GM12864 (cell line): Measurements from ENCODE around the gene PPFIA1.
"Not testable (repeated sequence)": the region's sequence is repeated elsewhere in the genome, so short reads cannot be mapped to it uniquely, and the experiment has no call there.

Experiments used
- DNase-seq: peaks from one replicate; pipeline ENCODE4 v3.0.0-alpha.2; 2011; ENCODE audit warnings: low read depth
- H3K4me3 ChIP-seq: 2 replicates; pipeline ENCODE4 v1.5.1; 2011; ENCODE audit warnings: mild to moderate bottlenecking, low read depth, low read length, control low read depth
- TF ChIP-seq, protein P1 (sequence below): IDR thresholded peaks from 2 replicates; pipeline ENCODE4 v1.5.1; 2011; ENCODE audit warnings: low read depth, mild to moderate bottlenecking, moderate library complexity, low read length, control low read depth, inconsistent platforms; ENCODE audit errors: missing control alignments

The PPFIA1 gene

DNA sequence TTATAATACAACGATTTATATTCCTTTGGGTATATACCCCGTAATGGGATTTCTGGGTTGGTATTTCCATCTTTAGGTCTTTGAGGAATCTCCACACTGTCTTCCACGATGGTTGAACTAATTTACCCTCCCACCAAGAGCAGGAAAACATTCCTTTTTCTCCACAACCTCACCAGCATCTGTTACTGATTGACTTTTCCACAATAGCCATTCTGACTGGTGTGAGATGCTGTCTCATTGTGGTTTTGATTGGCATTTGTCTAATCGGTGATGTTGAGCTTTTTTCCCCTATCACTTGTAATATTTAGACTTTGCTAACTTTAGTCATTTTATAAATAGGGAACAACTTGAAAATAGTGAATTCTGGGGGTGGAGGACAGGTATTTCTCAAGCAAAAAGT is 58.1 kb downstream of the PPFIA1 start:
- TF ChIP-seq, protein P1, sequence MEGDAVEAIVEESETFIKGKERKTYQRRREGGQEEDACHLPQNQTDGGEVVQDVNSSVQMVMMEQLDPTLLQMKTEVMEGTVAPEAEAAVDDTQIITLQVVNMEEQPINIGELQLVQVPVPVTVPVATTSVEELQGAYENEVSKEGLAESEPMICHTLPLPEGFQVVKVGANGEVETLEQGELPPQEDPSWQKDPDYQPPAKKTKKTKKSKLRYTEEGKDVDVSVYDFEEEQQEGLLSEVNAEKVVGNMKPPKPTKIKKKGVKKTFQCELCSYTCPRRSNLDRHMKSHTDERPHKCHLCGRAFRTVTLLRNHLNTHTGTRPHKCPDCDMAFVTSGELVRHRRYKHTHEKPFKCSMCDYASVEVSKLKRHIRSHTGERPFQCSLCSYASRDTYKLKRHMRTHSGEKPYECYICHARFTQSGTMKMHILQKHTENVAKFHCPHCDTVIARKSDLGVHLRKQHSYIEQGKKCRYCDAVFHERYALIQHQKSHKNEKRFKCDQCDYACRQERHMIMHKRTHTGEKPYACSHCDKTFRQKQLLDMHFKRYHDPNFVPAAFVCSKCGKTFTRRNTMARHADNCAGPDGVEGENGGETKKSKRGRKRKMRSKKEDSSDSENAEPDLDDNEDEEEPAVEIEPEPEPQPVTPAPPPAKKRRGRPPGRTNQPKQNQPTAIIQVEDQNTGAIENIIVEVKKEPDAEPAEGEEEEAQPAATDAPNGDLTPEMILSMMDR, result no peak
- H3K4me3 ChIP-seq, result no peak overlapping the region
- DNase-seq, result no peak

DNA sequence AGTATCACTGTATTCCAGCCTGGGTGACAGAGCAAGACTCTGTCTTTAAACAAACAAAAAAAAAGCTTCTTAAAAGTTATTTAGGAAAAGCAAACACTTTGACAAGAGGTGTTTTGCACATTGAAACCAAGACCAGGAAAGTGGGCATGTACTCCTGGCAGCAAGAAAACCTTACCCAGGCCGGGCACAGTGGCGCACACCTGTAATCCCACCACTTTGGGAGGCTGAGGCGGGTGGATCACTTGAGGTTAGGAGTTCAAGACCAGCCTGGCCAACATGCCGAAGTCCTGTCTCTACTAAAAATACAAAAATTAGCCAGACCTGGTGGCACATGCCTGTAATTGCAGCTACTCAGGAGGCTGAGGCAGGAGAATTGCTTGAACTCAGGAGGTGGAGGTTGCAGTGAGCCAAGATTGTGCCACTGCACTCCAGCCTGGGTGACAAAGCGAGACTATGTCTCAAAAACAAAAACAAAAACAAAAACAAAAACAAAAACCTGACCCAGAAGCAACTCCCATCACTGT is 60.9 kb downstream of the PPFIA1 start:
- not testable (repeated sequence) for H3K4me3 ChIP-seq, DNase-seq
- TF ChIP-seq, protein P1, result peak; percentile 20

DNA sequence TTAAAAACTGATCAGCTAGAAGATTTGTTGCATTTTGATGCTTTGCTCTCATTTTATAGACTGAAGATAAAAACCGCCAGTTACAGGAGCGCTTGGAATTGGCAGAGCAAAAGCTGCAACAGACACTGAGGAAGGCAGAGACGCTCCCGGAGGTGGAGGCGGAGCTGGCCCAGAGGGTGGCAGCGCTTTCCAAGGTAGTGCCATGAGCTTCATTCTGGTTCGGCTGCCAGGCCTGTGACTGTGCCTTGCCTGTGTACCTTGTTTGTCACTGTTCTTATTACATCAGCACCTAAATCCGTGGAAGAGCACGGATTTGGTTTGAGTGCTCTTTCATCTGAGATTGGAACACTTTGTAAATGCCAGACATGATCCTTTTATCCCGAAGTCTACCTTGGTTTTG is 61.4 kb downstream of the PPFIA1 start:
- no peak overlapping the region for H3K4me3 ChIP-seq
- DNase-seq, result no peak
- TF ChIP-seq, protein P1, result no peak

DNA sequence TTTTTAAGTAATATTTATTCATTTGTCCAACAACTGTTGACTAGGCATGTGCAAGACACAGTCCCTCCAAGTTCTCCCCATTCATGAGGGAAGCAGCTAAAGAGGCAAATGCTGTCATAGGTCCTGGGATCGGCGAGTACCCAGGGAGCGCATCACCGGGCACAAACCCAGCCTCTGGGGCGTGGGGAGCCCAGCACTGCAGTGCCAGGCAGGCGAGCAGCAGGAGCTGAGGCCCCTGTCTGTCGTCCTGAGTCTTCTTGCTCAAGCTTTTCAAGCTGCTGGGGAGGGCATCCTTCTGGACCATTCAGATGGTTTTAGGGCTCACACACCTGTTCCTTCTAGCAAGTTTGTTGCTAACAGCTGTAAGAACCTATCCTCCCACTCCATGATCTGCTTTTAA is 62.1 kb downstream of the PPFIA1 start:
- no peak overlapping the region for H3K4me3 ChIP-seq
- no peak for DNase-seq
- TF ChIP-seq, protein P1, result no peak

DNA sequence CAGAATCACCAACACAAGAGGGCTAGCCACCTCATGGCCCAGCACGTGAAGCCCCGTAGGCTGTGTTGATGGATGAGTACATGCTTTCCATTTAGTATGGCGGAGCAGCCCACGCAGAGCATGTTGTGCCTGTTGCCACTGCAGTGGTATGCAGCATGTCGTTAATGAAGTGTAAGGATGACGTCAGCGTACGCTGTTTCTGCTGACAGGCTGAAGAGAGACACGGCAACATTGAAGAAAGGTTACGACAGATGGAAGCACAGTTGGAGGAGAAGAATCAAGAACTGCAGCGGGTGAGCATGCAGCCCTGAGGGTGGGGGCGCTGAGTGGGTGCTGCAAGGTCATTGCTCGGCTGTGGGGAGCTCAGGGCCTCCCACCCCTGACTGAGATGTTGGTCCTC is 62.8 kb downstream of the PPFIA1 start:
- no peak overlapping the region for H3K4me3 ChIP-seq
- TF ChIP-seq, protein P1, result no peak
- DNase-seq, result no peak

DNA sequence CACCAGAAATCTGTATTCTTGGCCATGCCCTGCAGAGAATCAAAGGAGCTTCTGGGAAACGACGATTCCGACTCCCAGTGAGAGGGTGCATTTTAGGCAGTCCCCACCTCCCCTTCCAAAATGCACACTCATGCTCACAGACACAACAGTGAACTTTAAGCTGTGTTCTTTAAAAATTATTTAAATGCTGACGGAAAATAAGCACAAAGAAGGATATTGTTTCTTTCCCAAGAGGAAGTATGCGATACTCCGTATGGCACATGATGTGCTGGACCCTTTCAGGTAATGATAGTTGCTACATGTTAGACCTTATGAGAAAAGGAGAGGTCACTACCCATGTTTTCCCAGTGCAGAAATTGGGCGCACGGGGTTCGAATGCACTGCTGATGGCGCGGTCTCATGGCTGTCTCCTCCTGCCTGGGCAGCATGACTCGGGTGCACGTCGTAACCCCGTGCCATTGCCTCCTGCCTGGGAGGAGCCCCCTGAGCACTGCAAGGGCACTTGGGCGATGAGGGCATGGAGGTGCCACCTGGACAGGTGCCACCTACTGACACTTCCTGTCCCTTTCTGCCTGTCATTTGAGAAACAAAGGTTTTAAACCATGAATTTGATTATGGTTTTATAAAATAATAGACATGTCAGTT is 64.0 kb downstream of the PPFIA1 start:
- no peak for DNase-seq
- TF ChIP-seq, protein P1, result no peak
- no peak overlapping the region for H3K4me3 ChIP-seq

DNA sequence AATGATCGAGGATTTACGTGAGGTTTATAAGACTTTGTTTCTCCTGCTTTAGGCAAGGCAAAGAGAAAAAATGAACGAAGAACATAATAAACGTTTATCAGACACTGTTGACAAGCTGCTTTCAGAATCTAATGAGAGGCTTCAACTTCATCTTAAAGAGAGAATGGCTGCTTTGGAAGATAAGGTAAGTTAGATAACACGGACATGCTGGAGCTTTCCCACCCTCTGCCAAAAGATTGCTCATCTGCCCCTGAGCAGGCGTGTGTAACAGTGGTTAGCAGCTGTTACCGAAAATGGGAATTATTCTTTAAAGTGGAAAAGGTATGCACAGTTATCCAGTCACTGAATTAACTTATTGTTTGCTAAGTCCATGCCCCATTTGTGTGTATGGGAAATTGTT is 65.0 kb downstream of the PPFIA1 start:
- TF ChIP-seq, protein P1, result no peak
- H3K4me3 ChIP-seq, result no peak overlapping the region
- no peak for DNase-seq
